HEK293 (cell line): ENCODE data around the gene GPR15.

Experiments used
- BCL11B ChIP-seq: fragments of 450-650 bp; formaldehyde crosslinking; IDR thresholded peaks from 2 replicates; pipeline ENCODE4 v1.5.1; 2016; ENCODE audit warnings: low read depth, missing biosample characterization, missing genetic modification characterization
- ELK4 ChIP-seq: IDR thresholded peaks from 2 replicates; pipeline ENCODE4 v1.6.1; 2011; ENCODE audit warnings: mild to moderate bottlenecking, low read depth, low read length, borderline replicate concordance
- GLI2 ChIP-seq: fragments of 450-650 bp; formaldehyde crosslinking; IDR thresholded peaks from 2 replicates; pipeline ENCODE4; 2017; ENCODE audit warnings: missing biosample characterization, missing genetic modification characterization, low read depth, borderline replicate concordance
- GLIS1 ChIP-seq: fragments of 450-650 bp; formaldehyde crosslinking; IDR thresholded peaks from 2 replicates; pipeline ENCODE4 v1.5.1; 2016; ENCODE audit warnings: missing biosample characterization, missing genetic modification characterization
- KLF10 ChIP-seq: fragments of 450-650 bp; IDR thresholded peaks from 2 replicates; pipeline ENCODE4 v1.5.1; 2018; ENCODE audit warnings: missing biosample characterization, mild to moderate bottlenecking, missing genetic modification characterization
- KLF17 ChIP-seq: fragments of 450-650 bp; formaldehyde crosslinking; IDR thresholded peaks from 2 replicates; pipeline ENCODE4 v1.5.1; 2016; ENCODE audit warnings: missing biosample characterization, missing genetic modification characterization
- PBX3 ChIP-seq: sonication (generic); formaldehyde crosslinking; IDR thresholded peaks from 2 replicates; pipeline ENCODE4 v1.8.1; 2022; ENCODE audit warnings: mild to moderate bottlenecking, moderate library complexity, missing genetic modification reagents
- RBAK ChIP-seq: fragments of 450-650 bp; formaldehyde crosslinking; IDR thresholded peaks from 2 replicates; pipeline ENCODE4 v1.5.1; 2016; ENCODE audit warnings: missing biosample characterization, missing genetic modification characterization
- REST ChIP-seq: fragments of 450-650 bp; formaldehyde crosslinking; IDR thresholded peaks from 2 replicates; pipeline ENCODE4 v1.5.1; 2016; ENCODE audit warnings: missing biosample characterization, missing genetic modification characterization
- WT1 ChIP-seq: fragments of 450-650 bp; formaldehyde crosslinking; IDR thresholded peaks from 2 replicates; pipeline ENCODE4 v1.5.1; 2016; ENCODE audit warnings: missing biosample characterization, missing genetic modification characterization
- ZBTB1 ChIP-seq: fragments of 450-650 bp; formaldehyde crosslinking; IDR thresholded peaks from 2 replicates; pipeline ENCODE4 v1.5.1; 2016; ENCODE audit warnings: missing biosample characterization, missing genetic modification characterization
- ZBTB11 ChIP-seq: fragments of 450-650 bp; formaldehyde crosslinking; conservative IDR thresholded peaks from 2 replicates; pipeline ENCODE4 v1.5.1; 2016; ENCODE audit warnings: low read depth, missing biosample characterization, missing genetic modification characterization
- ZBTB21 ChIP-seq: fragments of 450-650 bp; formaldehyde crosslinking; IDR thresholded peaks from 2 replicates; pipeline ENCODE4 v1.5.1; 2017; ENCODE audit warnings: missing biosample characterization, missing genetic modification characterization
- ZBTB44 ChIP-seq: fragments of 450-650 bp; IDR thresholded peaks from 2 replicates; pipeline ENCODE4 v1.5.1; 2018; ENCODE audit warnings: missing biosample characterization, mild to moderate bottlenecking, missing genetic modification characterization
- ZFHX2 ChIP-seq: fragments of 450-650 bp; formaldehyde crosslinking; conservative IDR thresholded peaks from 2 replicates; pipeline ENCODE4 v1.5.1; 2016; ENCODE audit warnings: missing biosample characterization, missing genetic modification characterization
- ZFP37 ChIP-seq: fragments of 450-650 bp; formaldehyde crosslinking; IDR thresholded peaks from 2 replicates; pipeline ENCODE4 v1.5.1; 2016; ENCODE audit warnings: missing biosample characterization, missing genetic modification characterization
- ZNF140 ChIP-seq: fragments of 450-650 bp; formaldehyde crosslinking; IDR thresholded peaks from 2 replicates; pipeline ENCODE4 v1.5.1; 2016; ENCODE audit warnings: missing biosample characterization, missing genetic modification characterization
- ZNF174 ChIP-seq: fragments of 450-650 bp; formaldehyde crosslinking; IDR thresholded peaks from 2 replicates; pipeline ENCODE4 v1.5.0; 2017; ENCODE audit warnings: missing biosample characterization, mild to moderate bottlenecking, missing genetic modification characterization
- ZNF223 ChIP-seq: fragments of 450-650 bp; formaldehyde crosslinking; IDR thresholded peaks from 2 replicates; pipeline ENCODE4 v1.5.1; 2016; ENCODE audit warnings: missing biosample characterization, missing genetic modification characterization
- ZNF391 ChIP-seq: fragments of 450-650 bp; formaldehyde crosslinking; IDR thresholded peaks from 2 replicates; pipeline ENCODE4 v1.5.1; 2016; ENCODE audit warnings: low read depth, missing biosample characterization, missing genetic modification characterization, borderline replicate concordance
- ZNF423 ChIP-seq: fragments of 450-650 bp; formaldehyde crosslinking; IDR thresholded peaks from 2 replicates; pipeline ENCODE4 v1.5.1; 2016; ENCODE audit warnings: missing biosample characterization, missing genetic modification characterization
- ZNF510 ChIP-seq: fragments of 450-650 bp; formaldehyde crosslinking; IDR thresholded peaks from 2 replicates; pipeline ENCODE4 v1.5.1; 2018; ENCODE audit warnings: mild to moderate bottlenecking, missing genetic modification characterization, missing biosample characterization; ENCODE audit not compliant: insufficient replicate concordance
- ZNF560 ChIP-seq: fragments of 450-650 bp; formaldehyde crosslinking; IDR thresholded peaks from 2 replicates; pipeline ENCODE4 v1.5.1; 2017; ENCODE audit warnings: missing biosample characterization, missing genetic modification characterization, borderline replicate concordance
- ZNF670 ChIP-seq: fragments of 450-650 bp; formaldehyde crosslinking; IDR thresholded peaks from 2 replicates; pipeline ENCODE4 v1.5.1; 2016; ENCODE audit warnings: missing biosample characterization, missing genetic modification characterization, low read depth
- ZNF76 ChIP-seq: fragments of 450-650 bp; formaldehyde crosslinking; IDR thresholded peaks from 2 replicates; pipeline ENCODE4; 2016; ENCODE audit warnings: low read depth, missing biosample characterization, missing genetic modification characterization, borderline replicate concordance
- ZNF792 ChIP-seq: fragments of 450-650 bp; formaldehyde crosslinking; IDR thresholded peaks from 2 replicates; pipeline ENCODE4 v1.5.1; 2016; ENCODE audit warnings: missing biosample characterization, missing genetic modification characterization
- ZNF830 ChIP-seq: fragments of 450-650 bp; IDR thresholded peaks from 2 replicates; pipeline ENCODE4 v1.5.0; 2018; ENCODE audit warnings: missing biosample characterization, missing genetic modification characterization, low read depth, mild to moderate bottlenecking, moderate library complexity
- ZNF843 ChIP-seq: fragments of 450-650 bp; formaldehyde crosslinking; IDR thresholded peaks from 2 replicates; pipeline ENCODE4 v1.5.1; 2016; ENCODE audit warnings: missing biosample characterization, missing genetic modification characterization
- ZSCAN16 ChIP-seq: fragments of 450-650 bp; formaldehyde crosslinking; IDR thresholded peaks from 2 replicates; pipeline ENCODE4 v1.5.1; 2016; ENCODE audit warnings: missing biosample characterization, missing genetic modification characterization
- ZXDB ChIP-seq: fragments of 450-650 bp; formaldehyde crosslinking; IDR thresholded peaks from 2 replicates; pipeline ENCODE4 v1.5.1; 2016; ENCODE audit warnings: missing biosample characterization, missing genetic modification characterization

The GPR15 gene

GRCh38 chr3:98500019-98500418, 31.8 kb upstream of the GPR15 start (continued):
- TF ChIP-seq ZBTB11 (tag by site-specific recombination) (no peak), ZNF391 (no peak), ZFP37 (tag by site-specific recombination) (peak; percentile 71; the same call in 1 of the 2 replicates), KLF17 (no peak), PBX3 (no peak), ZNF174 (tag by site-specific recombination) (no peak), ZFHX2 (no peak), REST (tag by site-specific recombination) (no peak), GLI2 (tag by site-specific recombination) (peak; percentile 74), ZNF423 (tag by site-specific recombination) (no peak), ZNF560 (tag by site-specific recombination) (no peak), ZNF223 (tag by site-specific recombination) (no peak), ZBTB44 (peak; percentile 80), KLF10 (tag by site-specific recombination) (peak; percentile 46; the same call in 1 of the 2 replicates), ZBTB21 (tag by site-specific recombination) (no peak), ZBTB1 (tag by site-specific recombination) (no peak), RBAK (tag by site-specific recombination) (no peak), ZNF140 (tag by site-specific recombination) (no peak), ZNF76 (tag by site-specific recombination) (0 out of 2 replicates have a peak, but pooled peaks have one; percentile 30), ZXDB (tag by site-specific recombination) (peak; percentile 26; the same call in 1 of the 2 replicates), ZNF843 (tag by site-specific recombination) (peak; percentile 94), ELK4 (no peak), ZSCAN16 (no peak), ZNF510 (tag by site-specific recombination) (no peak), GLIS1 (tag by site-specific recombination) (no peak), BCL11B (tag by site-specific recombination) (no peak), WT1 (tag by site-specific recombination) (no peak), ZNF670 (tag by site-specific recombination) (no peak), ZNF830 (tag by site-specific recombination) (no peak), ZNF792 (tag by site-specific recombination) (no peak)
